Heart left ventricle (tissue), 16 donors: ENCODE results near the gene DDX25. TPM values are rescaled to one million over a fixed set of nuclear protein-coding genes. Genes with fewer than 3 reads are reported as not detected.

Source experiments
- ATAC-seq, 4 donors: fragments of 200-7000 bp; cut with Tn5 transposase; one replicate each; pipeline ENCODE4 v1.9.1; 2020 to 2022; ENCODE audit warnings: moderate library complexity in 4 of 4, mild to moderate bottlenecking in 3 of 4, moderate number of reproducible peaks in 1 of 4
- DNase-seq, 5 donors: peaks; one replicate each; pipeline ENCODE4 v3.0.0-alpha.2; 2020
- H3K27ac ChIP-seq, 12 donors: fragments of 200-600 bp; sonication (generic) in 4 of 12; one replicate each; pipeline versions ENCODE4 v1.5.0 to v1.8.0; 2016 to 2022; ENCODE audit warnings: mild to moderate bottlenecking in 2 of 12
- H3K27me3 ChIP-seq, 9 donors: fragments of 200-600 bp; sonication (generic) in 2 of 9; one replicate each; pipeline versions ENCODE4 v1.5.1 to v1.8.0; 2016 to 2022; ENCODE audit warnings: mild to moderate bottlenecking in 3 of 9
- H3K36me3 ChIP-seq, 9 donors: fragments of 200-600 bp; sonication (generic) in 2 of 9; one replicate each; pipeline versions ENCODE4 v1.5.0 to v1.8.0; 2018 to 2022; ENCODE audit warnings: mild to moderate bottlenecking in 2 of 9
- H3K4me1 ChIP-seq, 12 donors: fragments of 200-600 bp; sonication (generic) in 4 of 12; one replicate each; pipeline versions ENCODE4 v1.5.0 to v1.8.0; 2016 to 2022; ENCODE audit warnings: mild to moderate bottlenecking in 3 of 12
- H3K4me3 ChIP-seq, 12 donors: fragments of 200-600 bp; sonication (generic) in 4 of 12; one replicate each; pipeline versions ENCODE4 v1.5.0 to v1.8.0; 2017 to 2022; ENCODE audit warnings: mild to moderate bottlenecking in 9 of 12, moderate library complexity in 4 of 12
- H3K9me3 ChIP-seq, 12 donors: fragments of 200-600 bp; sonication (generic) in 4 of 12; one replicate each; pipeline versions ENCODE4 v1.5.0 to v1.8.0; 2016 to 2022; ENCODE audit warnings: mild to moderate bottlenecking in 1 of 12
- CTCF ChIP-seq, 12 donors: fragments of 200-600 bp; sonication (generic) in 4 of 12; IDR thresholded peaks; one replicate each; pipeline versions ENCODE4 v1.5.0 to v1.8.0; 2018 to 2022; ENCODE audit warnings: antibody characterized with exemption in 12 of 12, mild to moderate bottlenecking in 5 of 12
- POLR2A ChIP-seq, 2 donors: fragments of 450-650 bp; IDR thresholded peaks; one replicate each; pipeline ENCODE4 v1.6.1; 2017; ENCODE audit warnings: antibody characterized with exemption in 2 of 2, mild to moderate bottlenecking in 2 of 2, moderate library complexity in 2 of 2
- WGBS, 4 donors: extraction: QIAGEN DNeasy Blood & Tissue Kit in 2 of 4; methylation state at CpG; one replicate each; pipeline versions ENCODE4 v1.1.5 to v1.1.7; 2013 to 2018; 5-methylcytosine and 5-hydroxymethylcytosine counted together
- intact Hi-C, 10 donors: fragments of 100-400 bp; cut with DNase I; formaldehyde crosslinking; loops; one replicate each; pipeline versions ENCODE4 v1.11.1 to v1.14.2; 2022
- polyA plus RNA-seq, 2 donors: library from polyadenylated mRNA; stranded (reverse); fragments of 200-250 nt; gene quantifications; one replicate each; pipeline ENCODE4 v1.2.3, GENCODE V29; 2013
- total RNA-seq, 9 donors: library from RNA; depleted of rRNA in 2 of 9; stranded (reverse); fragments of >200 nt in 2 of 9; fragmentation: NEBNext Ultra II Directional in 3 of 9; extraction: Animal tissue kit (Norgen Biotek cat#: 25700) in 3 of 9; gene quantifications; one replicate each; pipeline versions ENCODE4 v1.1.0 to v1.2.4, GENCODE V29; 2016 to 2023
- donor health status: ischemic (EF 13 %, LVEDD 7.1; RV severe dilation, severe dysfunction).
- donor health status: healthy with polysubstance abuse.
- donor health status: DM: no; HTN: yes; CAD: no.
- donor health status: DM: no; HTN: no; CAD: no.
- donor health status: ischemic (EF 25% LVEDD 6.9; RV normal size, moderate dysfunction).
- donor health status: ischemic (EF 25% LVEDD 5.7; RV mildly dilated, moderate dysfunction).
- donor health status: healthy.
- donor health status: DM: yes; HTN: yes; CAD: no.
- donor health status: ischemic (EF 35%, LVEDD 5.7; RV mildly dilated, moderate dysfunction).
- donor health status: nonischemic (EF 11% LVEDD 7.7; RV severe dilation, severe dysfunction).
- donor health status: DM: yes; HTN: yes; CAD: no.
- donor health status: PGD.
- donor health status: ischemic (EF 29% LVEDD 5.4; RV normal size, mild dysfunction).
- donor health status: nonischemic (EF 23%, LVEDD 6.1; RV moderate dilation, normal function).

The DDX25 gene
- total and polyA plus RNA-seq, 11 donors, result not detected

DNA sequence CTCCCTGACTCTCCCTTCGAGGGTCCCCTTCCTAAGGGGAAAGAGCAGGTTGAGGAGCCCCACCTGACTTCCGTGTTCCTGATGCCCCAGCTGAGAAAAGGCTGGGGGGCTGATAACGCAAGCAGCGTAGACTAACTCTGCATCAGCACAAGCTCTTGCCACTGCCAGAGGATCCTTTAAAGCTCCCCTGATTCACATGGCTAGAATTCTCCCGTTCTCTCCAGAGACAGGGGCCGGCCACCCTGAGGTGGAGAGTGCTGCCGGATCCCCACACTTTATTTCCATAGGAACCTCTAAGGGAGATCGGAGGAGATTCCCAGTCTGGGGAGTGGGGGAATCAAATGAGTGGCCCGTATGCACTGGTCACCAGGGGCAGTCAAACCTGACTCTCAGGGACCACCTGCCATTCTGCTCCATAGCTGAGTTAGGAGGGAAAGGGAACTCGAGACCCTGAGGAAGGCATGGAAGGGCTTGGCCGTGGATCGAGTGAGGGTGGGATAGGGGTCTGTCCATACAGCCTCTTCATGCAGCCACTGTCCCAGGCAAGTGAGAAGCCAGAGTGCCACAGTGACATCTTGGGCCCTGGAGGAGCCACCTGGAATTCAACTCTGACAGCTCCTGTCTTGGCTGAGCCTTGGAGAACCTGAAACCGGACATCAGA, 40.2 kb downstream of the DDX25 start:
- DNase-seq (peak in 1 of 5 donors; percentile 12), ATAC-seq (no peak)
- Histone ChIP-seq H3K36me3 (no peaks in the 10 kb centered on the region), H3K27me3 (peaks cover 0 to 7% (median 0%) of the 10 kb centered on the region in 9 donors), H3K27ac (no peak overlapping the region), H3K4me1 (peaks cover 0 to 21% (median 11%) of the 10 kb centered on the region in 12 donors), H3K9me3 (no peaks in the 10 kb centered on the region), H3K4me3 (no peak overlapping the region)
- intact Hi-C loops, result loop anchor here in 6 of 10 donors (5.0 to 10.0 kb wide), 3 partner anchors 110 to 248 kb away; partner anchors contain the start of gene CDON (in 1 of the 6)
- 86 to 88% (median 87%) methylated on average over 11 to 13 of the region's 13 CpGs for WGBS, 4 donors
- TF ChIP-seq POLR2A (IDR thresholded peaks at IDR 0.05) (no peak), CTCF (IDR thresholded peaks at IDR 0.05) (no peak)

DNA sequence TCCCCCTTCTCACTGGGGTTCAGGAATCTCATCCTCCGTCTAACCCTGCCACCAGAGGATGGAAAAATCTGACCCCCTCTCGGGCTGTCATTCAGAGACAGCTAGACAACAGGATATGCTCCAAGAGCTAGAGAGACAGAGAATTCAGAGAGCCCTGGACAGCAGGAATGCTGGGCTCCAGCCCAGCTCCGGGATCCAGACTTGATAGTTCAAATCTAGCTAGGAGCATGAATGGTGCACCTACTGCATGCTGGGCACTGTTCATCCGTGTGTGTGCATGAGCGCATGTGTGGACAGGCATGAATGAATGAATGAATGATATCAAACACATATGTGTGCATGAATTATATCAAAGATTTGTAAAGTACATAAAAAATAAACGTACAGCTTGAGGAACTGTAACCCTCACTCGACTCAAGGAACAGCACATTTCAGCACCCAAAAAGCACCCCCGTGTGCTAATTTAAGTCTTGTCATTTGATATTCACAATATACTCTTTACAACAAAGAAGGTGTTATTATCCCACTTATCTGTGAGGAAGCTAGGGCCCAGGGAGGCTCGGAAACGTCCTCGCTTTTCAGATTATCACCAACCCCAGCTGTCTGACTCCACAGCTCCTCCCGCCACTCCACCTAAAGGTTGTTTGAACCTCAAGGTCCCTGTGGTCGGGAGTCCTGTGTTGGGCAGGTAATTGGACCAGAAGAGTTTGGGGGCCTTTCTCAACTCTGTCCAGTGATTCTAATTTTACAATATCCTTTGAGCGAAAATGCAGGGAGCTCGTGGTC, 40.9 kb downstream of the DDX25 start:
- DNase-seq (peak in 1 of 5 donors; percentile 6), ATAC-seq (no peak)
- TF ChIP-seq POLR2A (IDR thresholded peaks at IDR 0.05) (no peak), CTCF (IDR thresholded peaks at IDR 0.05) (no peak)
- H3K4me3 ChIP-seq, result no peak overlapping the region
- H3K36me3 ChIP-seq, result no peaks in the 10 kb centered on the region
- H3K27me3 ChIP-seq, result peaks cover 0 to 7% (median 0%) of the 10 kb centered on the region in 9 donors
- H3K27ac ChIP-seq, result no peak overlapping the region
- intact Hi-C loops, result loop anchor here in 2 of 10 donors (10.0 kb wide), 1 partner anchor 110 kb away; no protein-coding TSS in a partner anchor
- WGBS, 4 donors, result 75 to 78% (median 77%) methylated on average over 15 of the region's 15 CpGs
- no peaks in the 10 kb centered on the region for H3K9me3 ChIP-seq
- H3K4me1 ChIP-seq, result peaks cover 0 to 21% (median 11%) of the 10 kb centered on the region in 12 donors

- no peak for TF ChIP-seq CTCF (IDR thresholded peaks at IDR 0.05)
- no peak for TF ChIP-seq POLR2A (IDR thresholded peaks at IDR 0.05)
- WGBS, 4 donors, result 86 to 92% (median 89%) methylated on average over 8 of the region's 8 CpGs
- peaks cover 0 to 7% (median 0%) of the 10 kb centered on the region in 9 donors for H3K27me3 ChIP-seq
- H3K4me3 ChIP-seq, result no peak within 1 kb of the TSS
- intact Hi-C loops, result loop anchor here in 2 of 10 donors (10.0 kb wide), 1 partner anchor 109 kb away; no protein-coding TSS in a partner anchor
- ATAC-seq (no peak), DNase-seq (peak in 1 of 5 donors; percentile 14)
- H3K9me3 ChIP-seq, result no peaks in the 10 kb centered on the region
- H3K36me3 ChIP-seq, result no peaks in the 10 kb centered on the region
- H3K4me1 ChIP-seq, result peaks cover 0 to 25% (median 15%) of the 10 kb centered on the region in 12 donors
- no peak within 1 kb of the TSS for H3K27ac ChIP-seq
Observed at GRCh38 chr11:125945797-125946520, 41.7 kb downstream of the DDX25 start, which contains the start of gene VSIG10L2. Gene VSIG10L2 (plus strand): TSS chr11:125946044. CDS start chr11:125946056, 12 bp downstream.
